ENCODE data around the gene TNFAIP6. TPM values are rescaled to one million over a fixed set of nuclear protein-coding genes. Genes with fewer than 3 reads are reported as not detected.

TNFAIP6 gene
- total and polyA plus RNA-seq, 2 of the 8 experiments (the other 6 are each of a cell fraction or from before 2014, with no cell fraction given) = 1.1 to 2.0 TPM

- Histone ChIP-seq H2BK5ac (ENCODE audit: low read depth, low read length) (no peak overlapping the region), H2BK12ac (ENCODE audit: low read depth, low read length) (no peak overlapping the region), H3K79me2 (ENCODE audit: control insufficient read depth in 1 of 2, insufficient read depth in 2 of 2, low read length in 2 of 2) (no peaks in the 10 kb centered on the region), H3K27me3 (replicated peaks in 1 of 4; ENCODE audit: control insufficient read depth in 3 of 4, extremely low read depth in 1 of 4, insufficient read depth in 3 of 4, low read length in 3 of 4) (no peaks in the 10 kb centered on the region), H3K18ac (ENCODE audit: extremely low read depth, low read length) (no peak overlapping the region), H2BK15ac (ENCODE audit: low read length) (no peak overlapping the region), H4K20me1 (replicated peaks in 1 of 2; ENCODE audit: control insufficient read depth in 1 of 2, insufficient read depth in 2 of 2, low read length in 2 of 2) (no peaks in the 10 kb centered on the region), H3K79me1 (ENCODE audit: low read depth, low read length) (no peaks in the 10 kb centered on the region), H2BK20ac (ENCODE audit: low read length) (no peak overlapping the region), H2AK5ac (ENCODE audit: low read depth, low read length) (no peak overlapping the region), H2BK120ac (replicated peaks; ENCODE audit: low read depth, low read length) (no peak overlapping the region), H3K14ac (ENCODE audit: insufficient read length) (no peak overlapping the region), H3K9ac (replicated peaks in 1 of 4; ENCODE audit: extremely low read depth in 1 of 4, low read depth in 3 of 4, low read length in 3 of 4) (no peak overlapping the region), H3K4ac (replicated peaks; ENCODE audit: insufficient read length, low read depth, low read length) (no peak overlapping the region), H4K91ac (replicated peaks; ENCODE audit: insufficient read length, low read length) (no peak overlapping the region), H3K4me3 (ENCODE audit: extremely low read depth in 1 of 4, insufficient read depth in 2 of 4, low read depth in 3 of 4, low read length in 4 of 4) (no peak overlapping the region), H3K23me2 (ENCODE audit: low read depth, low read length) (peaks cover 3% of the 10 kb centered on the region; the same call in 1 of the 2 replicates), H3K4me2 (ENCODE audit: insufficient read depth in 1 of 2, low read depth in 2 of 2, low read length in 2 of 2) (no peak overlapping the region), H3K23ac (ENCODE audit: insufficient read length) (no peak overlapping the region), H3K56ac (replicated peaks; ENCODE audit: insufficient read length, low read depth, low read length) (no peak overlapping the region), H3K4me1 (replicated peaks in 1 of 4; ENCODE audit: control insufficient read depth in 3 of 4, insufficient read depth in 4 of 4, low read length in 3 of 4) (peaks cover 0 to 14% (median 3%) of the 10 kb centered on the region in 4 experiments; a peak in 4 of 7 replicates), H4K8ac (ENCODE audit: extremely low read depth, insufficient read depth, low read length) (no peak overlapping the region), H3K36me3 (ENCODE audit: control insufficient read depth in 2 of 4, insufficient read depth in 4 of 4, low read length in 3 of 4) (no peaks in the 10 kb centered on the region), H4K5ac (ENCODE audit: insufficient read length, low read depth, low read length) (no peak overlapping the region), H3K9me3 (ENCODE audit: insufficient read depth in 2 of 2, low read depth in 1 of 2, low read length in 1 of 2) (peaks cover 3% of the 10 kb centered on the region in 2 experiments; a peak in 1 of 4 replicates), H3K27ac (ENCODE audit: low read depth, low read length) (no peak overlapping the region), H2AFZ (ENCODE audit: low read length) (no peak overlapping the region)
- POLR2A ChIA-PET (ENCODE audit: partially characterized antibody) = no interaction called here
- FAIRE-seq (no peak), DNase-seq (ENCODE audit: low read depth in 1 of 2, low spot score in 2 of 2) (no peak)
- CTCF ChIA-PET (ENCODE audit: partially characterized antibody) = no interaction called here
- WGBS, 2 experiments (ENCODE audit: extremely low coverage in 1 of 2, insufficient coverage in 1 of 2, insufficient read length in 1 of 2, insufficient replicate concordance in 2 of 2, low coverage in 1 of 2, low lambda C conversion rate in 2 of 2, missing lambda C conversion rate in 1 of 2) = 96% methylated on average over 2 of the region's 2 CpGs; no CpG with 5 or more reads in 1 of the 2 experiments
- TF ChIP-seq SIN3A (conservative IDR thresholded peaks at IDR 0.05 in 1 of 2, IDR thresholded peaks at IDR 0.05 in 1 of 2; ENCODE audit: low read depth in 1 of 2, low read length in 2 of 2) (no peak), EGR1 (IDR thresholded peaks at IDR 0.05; ENCODE audit: borderline replicate concordance, low read depth, low read length) (no peak), ZNF274 (IDR thresholded peaks at IDR 0.05; ENCODE audit: borderline replicate concordance, extremely low read depth, low read length) (no peak), POLR2AphosphoS5 (IDR thresholded peaks at IDR 0.05; ENCODE audit: low read depth, low read length) (no peak), CEBPB (IDR thresholded peaks at IDR 0.05; ENCODE audit: low read depth, low read length) (no peak), EP300 (IDR thresholded peaks at IDR 0.05; ENCODE audit: borderline replicate concordance in 1 of 2, low read depth in 2 of 2, low read length in 2 of 2) (no peak), TBP (IDR thresholded peaks at IDR 0.05; ENCODE audit: low read depth, low read length) (no peak), SUZ12 (IDR thresholded peaks at IDR 0.05; ENCODE audit: low read length) (no peak), CTCF (IDR thresholded peaks at IDR 0.05; ENCODE audit: control extremely low read depth in 1 of 3, insufficient read depth in 1 of 3, low read depth in 1 of 3, low read length in 3 of 3) (no peak), RBBP5 (IDR thresholded peaks at IDR 0.05; ENCODE audit: borderline replicate concordance, low read depth, low read length) (no peak)
Observed at GRCh38 chr2:151343073-151343472, 14.3 kb upstream of the TNFAIP6 start.

All from H1 (cell line).